Progenitor cell of endocrine pancreas (in vitro differentiated cells): ENCODE results near the gene SUGP2. TPM values are rescaled to one million over a fixed set of nuclear protein-coding genes. Genes with fewer than 3 reads are reported as not detected.

Source experiments
- DNase-seq: peaks from one replicate; pipeline ENCODE4 v3.0.0; 2021; ENCODE audit warnings: low spot score; ENCODE audit not compliant: unreplicated experiment
- H3K27ac Mint-ChIP-seq: 2 replicates; pipeline ENCODE4 v1.8.0; 2021; ENCODE audit warnings: mild to moderate bottlenecking, moderate library complexity, mixed read lengths
- H3K27me3 Mint-ChIP-seq: 2 replicates; pipeline ENCODE4 v1.8.0; 2021; ENCODE audit warnings: mixed read lengths
- H3K36me3 Mint-ChIP-seq: 2 replicates; pipeline ENCODE4 v1.8.0; 2022; ENCODE audit warnings: mixed read lengths; ENCODE audit not compliant: insufficient read depth
- H3K4me1 Mint-ChIP-seq: 2 replicates; pipeline ENCODE4 v1.8.0; 2021; ENCODE audit warnings: low read depth, mixed read lengths
- H3K4me3 Mint-ChIP-seq: 2 replicates; pipeline ENCODE4 v1.8.0; 2021; ENCODE audit warnings: low read depth, mild to moderate bottlenecking, moderate library complexity, mixed read lengths
- H3K9me3 Mint-ChIP-seq: 2 replicates; pipeline ENCODE4 v1.8.0; 2021; ENCODE audit warnings: low read depth, mixed read lengths
- total RNA-seq: library from RNA; stranded (reverse); gene quantifications from 2 replicates; pipeline ENCODE4 v1.2.1, GENCODE V29; 2021
- TF ChIP-seq, protein P1 (sequence below): fragments of 200-600 bp; sonication (generic); IDR thresholded peaks from one replicate; pipeline ENCODE4 v1.5.0; 2021; ENCODE audit warnings: antibody characterized with exemption, mild to moderate bottlenecking; ENCODE audit not compliant: unreplicated experiment

SUGP2 gene
- total RNA-seq, 1 donor from 2014 or later = 153 TPM

DNA sequence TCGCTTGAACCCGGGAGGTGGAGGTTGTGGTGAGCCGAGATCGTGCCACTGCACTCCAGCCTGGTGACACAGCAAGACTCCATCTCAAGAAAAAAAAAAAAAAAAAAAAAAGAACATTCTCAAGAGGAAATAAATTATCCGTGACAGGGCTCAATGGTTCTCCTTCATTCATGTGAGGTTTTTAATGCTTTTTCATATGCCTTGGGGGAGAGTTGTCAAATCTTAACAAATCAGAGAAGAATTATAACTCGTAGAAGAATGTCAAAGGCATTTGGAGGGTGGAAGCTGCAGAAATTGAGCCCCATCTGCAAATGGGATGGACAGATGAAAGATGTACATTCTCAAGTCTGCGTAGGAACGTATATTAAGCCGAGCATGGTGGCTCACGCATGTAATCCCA is 57.4 kb downstream of the SUGP2 start:
- H3K9me3 Mint-ChIP-seq = no peaks in the 10 kb centered on the region
- no peaks in the 10 kb centered on the region for H3K27me3 Mint-ChIP-seq
- peaks cover 3% of the 10 kb centered on the region for H3K4me1 Mint-ChIP-seq
- no peak overlapping the region for H3K4me3 Mint-ChIP-seq
- H3K36me3 Mint-ChIP-seq = no peaks in the 10 kb centered on the region
- no peak overlapping the region for H3K27ac Mint-ChIP-seq
- no peak for DNase-seq
- TF ChIP-seq, protein P1, sequence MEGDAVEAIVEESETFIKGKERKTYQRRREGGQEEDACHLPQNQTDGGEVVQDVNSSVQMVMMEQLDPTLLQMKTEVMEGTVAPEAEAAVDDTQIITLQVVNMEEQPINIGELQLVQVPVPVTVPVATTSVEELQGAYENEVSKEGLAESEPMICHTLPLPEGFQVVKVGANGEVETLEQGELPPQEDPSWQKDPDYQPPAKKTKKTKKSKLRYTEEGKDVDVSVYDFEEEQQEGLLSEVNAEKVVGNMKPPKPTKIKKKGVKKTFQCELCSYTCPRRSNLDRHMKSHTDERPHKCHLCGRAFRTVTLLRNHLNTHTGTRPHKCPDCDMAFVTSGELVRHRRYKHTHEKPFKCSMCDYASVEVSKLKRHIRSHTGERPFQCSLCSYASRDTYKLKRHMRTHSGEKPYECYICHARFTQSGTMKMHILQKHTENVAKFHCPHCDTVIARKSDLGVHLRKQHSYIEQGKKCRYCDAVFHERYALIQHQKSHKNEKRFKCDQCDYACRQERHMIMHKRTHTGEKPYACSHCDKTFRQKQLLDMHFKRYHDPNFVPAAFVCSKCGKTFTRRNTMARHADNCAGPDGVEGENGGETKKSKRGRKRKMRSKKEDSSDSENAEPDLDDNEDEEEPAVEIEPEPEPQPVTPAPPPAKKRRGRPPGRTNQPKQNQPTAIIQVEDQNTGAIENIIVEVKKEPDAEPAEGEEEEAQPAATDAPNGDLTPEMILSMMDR = no peak

DNA sequence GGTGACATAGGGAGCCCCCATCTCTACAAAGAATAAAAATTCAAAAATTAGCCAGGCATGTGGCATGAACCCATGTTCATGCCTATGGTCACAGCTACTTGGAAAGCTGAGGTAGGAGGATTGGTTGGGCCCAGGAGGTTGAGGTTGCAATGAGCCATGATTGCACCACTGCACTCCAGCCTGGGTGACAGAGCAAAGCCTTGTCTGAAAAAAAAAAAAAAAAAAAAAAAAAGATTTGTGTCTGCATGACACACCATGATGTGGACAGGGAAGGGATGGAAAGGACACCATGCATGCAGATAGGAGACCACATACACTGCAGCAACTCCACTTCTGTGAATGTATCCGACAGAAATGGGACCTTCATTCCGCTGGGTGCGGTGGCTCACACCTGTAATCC is 58.3 kb downstream of the SUGP2 start:
- Mint-ChIP-seq H3K9me3 (no peaks in the 10 kb centered on the region), H3K4me3 (no peak overlapping the region)

DNA sequence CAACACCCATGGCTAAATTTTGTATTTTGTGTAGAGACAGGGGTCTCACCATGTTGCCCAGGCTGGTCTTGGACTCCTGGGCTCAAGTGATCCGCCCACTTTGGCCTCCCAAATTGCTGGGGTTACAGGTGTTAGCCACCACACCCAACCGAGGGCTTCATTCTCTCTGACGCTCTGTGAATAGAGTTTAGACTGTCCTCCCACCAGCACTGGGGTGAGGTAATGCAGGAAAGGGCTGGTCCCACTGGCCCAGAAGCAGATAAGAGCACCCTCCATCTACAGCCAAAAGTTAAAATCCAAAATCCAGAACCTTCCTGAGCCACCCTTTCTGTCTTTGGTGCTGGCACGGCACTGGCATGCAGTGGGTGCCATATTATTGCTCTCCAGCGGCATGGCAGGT is 60.5 kb downstream of the SUGP2 start:
- peaks cover 3% of the 10 kb centered on the region for H3K4me1 Mint-ChIP-seq
- H3K36me3 Mint-ChIP-seq = no peaks in the 10 kb centered on the region
- TF ChIP-seq, protein P1 = no peak
- no peaks in the 10 kb centered on the region for H3K27me3 Mint-ChIP-seq
- no peaks in the 10 kb centered on the region for H3K9me3 Mint-ChIP-seq
- H3K27ac Mint-ChIP-seq = no peak overlapping the region
- no peak for DNase-seq
- no peak overlapping the region for H3K4me3 Mint-ChIP-seq

More for the DNA sequence above, 58.3 kb downstream of the SUGP2 start:
- peaks cover 3% of the 10 kb centered on the region for H3K4me1 Mint-ChIP-seq
- H3K27ac Mint-ChIP-seq = no peak overlapping the region
- no peak for DNase-seq
- TF ChIP-seq, protein P1 = no peak
- H3K27me3 Mint-ChIP-seq = no peaks in the 10 kb centered on the region
- no peaks in the 10 kb centered on the region for H3K36me3 Mint-ChIP-seq

DNA sequence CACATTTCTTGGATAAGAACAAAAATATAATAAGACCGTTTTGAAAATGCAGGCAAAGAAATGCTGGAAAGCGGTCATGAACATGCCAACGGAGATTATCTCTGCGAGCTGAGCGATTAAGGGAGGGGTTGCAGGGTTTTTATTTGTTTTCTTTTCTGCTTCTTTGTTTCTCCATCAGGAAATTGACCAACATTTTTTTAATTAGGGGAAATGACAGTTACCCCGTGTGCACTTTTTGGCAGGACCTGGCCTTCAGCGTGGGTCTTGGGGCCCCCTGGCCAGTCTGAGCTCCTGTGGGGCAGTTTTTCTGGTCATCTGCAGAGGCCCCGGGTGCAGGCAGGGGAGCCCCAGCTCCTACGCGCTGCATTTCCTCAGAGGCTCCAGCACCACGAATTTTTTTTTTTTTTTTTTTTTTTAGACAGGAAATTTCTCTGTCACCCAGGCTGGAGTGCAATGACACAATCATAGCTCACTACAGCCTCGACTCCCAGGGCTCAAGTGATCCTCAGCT is 61.0 kb downstream of the SUGP2 start:
- Mint-ChIP-seq H3K4me3 (no peak overlapping the region), H3K9me3 (no peaks in the 10 kb centered on the region), H3K27me3 (no peaks in the 10 kb centered on the region), H3K27ac (no peak overlapping the region), H3K4me1 (peaks cover 3% of the 10 kb centered on the region), H3K36me3 (no peaks in the 10 kb centered on the region)
- TF ChIP-seq, protein P1 = no peak
- no peak for DNase-seq

DNA sequence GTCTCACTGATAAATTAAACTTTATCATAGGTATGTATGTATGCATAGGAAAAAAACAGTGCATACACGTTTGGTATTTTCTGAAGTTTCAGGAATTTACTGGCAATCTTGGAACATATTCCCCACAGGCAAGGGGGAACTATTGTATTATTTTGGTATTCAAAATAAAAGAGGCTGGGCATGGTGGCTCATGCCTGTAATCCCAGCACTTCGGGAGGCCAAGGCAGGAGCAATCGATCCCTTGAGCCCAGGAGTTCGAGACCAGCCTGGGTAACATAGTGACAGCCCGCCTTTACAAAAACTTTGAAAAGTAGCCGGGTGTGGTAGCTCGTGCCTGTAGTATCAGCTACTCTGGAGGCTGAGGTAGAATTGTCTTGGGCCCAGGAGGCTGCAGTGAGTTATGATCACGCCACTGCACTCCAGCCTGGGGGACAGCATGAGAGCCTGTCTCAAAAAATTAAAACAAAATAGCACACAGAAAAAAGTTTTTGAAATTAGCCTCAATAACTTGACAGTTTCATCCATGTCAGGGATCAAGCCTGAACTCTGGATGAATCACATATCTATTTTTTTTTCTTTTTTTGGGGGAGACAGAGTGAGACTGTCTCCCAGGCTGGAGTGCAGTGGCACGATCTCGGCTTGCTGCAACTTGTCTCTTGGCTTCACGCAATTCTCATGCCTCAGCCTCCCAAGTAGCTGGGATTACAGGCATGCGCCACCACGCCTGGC is 63.2 kb downstream of the SUGP2 start:
- peaks cover 3% of the 10 kb centered on the region for H3K4me1 Mint-ChIP-seq
- H3K9me3 Mint-ChIP-seq = no peaks in the 10 kb centered on the region
- no peak overlapping the region for H3K27ac Mint-ChIP-seq
- TF ChIP-seq, protein P1 = no peak
- no peaks in the 10 kb centered on the region for H3K27me3 Mint-ChIP-seq
- H3K36me3 Mint-ChIP-seq = no peaks in the 10 kb centered on the region
- H3K4me3 Mint-ChIP-seq = no peak overlapping the region
- DNase-seq = no peak
